ENCODE data around the gene CAMTA1.

CAMTA1 gene

GRCh38 chr1:7341145-7341905 lies 556.1 kb downstream of the CAMTA1 start:
- no peak overlapping the region for H3K4me3 ChIP-seq (ENCODE audit: low read depth, low read length)
- peak; percentile 43 for DNase-seq (ENCODE audit: low read depth)

GRCh38 chr1:7343882-7344281 lies 558.6 kb downstream of the CAMTA1 start:
- no peak overlapping the region for H3K4me3 ChIP-seq (ENCODE audit: low read depth, low read length)
- no peak for DNase-seq (ENCODE audit: low read depth)

- H3K4me3 ChIP-seq (ENCODE audit: low read depth, low read length): no peak overlapping the region
- DNase-seq (ENCODE audit: low read depth): no peak
Observed at GRCh38 chr1:7344299-7344698, 559.0 kb downstream of the CAMTA1 start.

GRCh38 chr1:7345516-7345915 lies 560.3 kb downstream of the CAMTA1 start:
- DNase-seq (ENCODE audit: low read depth): no peak
- H3K4me3 ChIP-seq (ENCODE audit: low read depth, low read length): no peak overlapping the region

- H3K4me3 ChIP-seq (ENCODE audit: low read depth, low read length): no peak overlapping the region
- no peak for DNase-seq (ENCODE audit: low read depth)
Observed at GRCh38 chr1:7346070-7346596, 560.9 kb downstream of the CAMTA1 start.

- H3K4me3 ChIP-seq (ENCODE audit: low read depth, low read length): no peak overlapping the region
- DNase-seq (ENCODE audit: low read depth): no peak
Observed at GRCh38 chr1:7346600-7347570, 561.6 kb downstream of the CAMTA1 start.

- no peak for DNase-seq (ENCODE audit: low read depth)
- no peak overlapping the region for H3K4me3 ChIP-seq (ENCODE audit: low read depth, low read length)
Observed at GRCh38 chr1:7348073-7348472, 562.8 kb downstream of the CAMTA1 start.

GRCh38 chr1:7348580-7348979 lies 563.3 kb downstream of the CAMTA1 start:
- no peak overlapping the region for H3K4me3 ChIP-seq (ENCODE audit: low read depth, low read length)
- no peak for DNase-seq (ENCODE audit: low read depth)

GRCh38 chr1:7350804-7351203 lies 565.5 kb downstream of the CAMTA1 start:
- no peak for DNase-seq (ENCODE audit: low read depth)
- H3K4me3 ChIP-seq (ENCODE audit: low read depth, low read length): no peak overlapping the region

GRCh38 chr1:7351649-7352048 lies 566.4 kb downstream of the CAMTA1 start:
- DNase-seq (ENCODE audit: low read depth): no peak
- H3K4me3 ChIP-seq (ENCODE audit: low read depth, low read length): no peak overlapping the region

- no peak for DNase-seq (ENCODE audit: low read depth)
- no peak overlapping the region for H3K4me3 ChIP-seq (ENCODE audit: low read depth, low read length)
Observed at GRCh38 chr1:7352364-7352763, 567.1 kb downstream of the CAMTA1 start.

- DNase-seq (ENCODE audit: low read depth): no peak
Observed at GRCh38 chr1:7352974-7353373, 567.7 kb downstream of the CAMTA1 start.

GRCh38 chr1:7355646-7356045 lies 570.4 kb downstream of the CAMTA1 start:
- DNase-seq (ENCODE audit: low read depth): no peak
- H3K4me3 ChIP-seq (ENCODE audit: low read depth, low read length): no peak overlapping the region

More at GRCh38 chr1:7352974-7353373, 567.7 kb downstream of the CAMTA1 start:
- no peak overlapping the region for H3K4me3 ChIP-seq (ENCODE audit: low read depth, low read length)

GRCh38 chr1:7356079-7356478 lies 570.8 kb downstream of the CAMTA1 start:
- no peak overlapping the region for H3K4me3 ChIP-seq (ENCODE audit: low read depth, low read length)

GRCh38 chr1:7358425-7358824 lies 573.2 kb downstream of the CAMTA1 start:
- H3K4me3 ChIP-seq (ENCODE audit: low read depth, low read length): no peak overlapping the region
- no peak for DNase-seq (ENCODE audit: low read depth)

More at GRCh38 chr1:7356079-7356478, 570.8 kb downstream of the CAMTA1 start:
- DNase-seq (ENCODE audit: low read depth): no peak

- no peak for DNase-seq (ENCODE audit: low read depth)
- H3K4me3 ChIP-seq (ENCODE audit: low read depth, low read length): no peak overlapping the region
Observed at GRCh38 chr1:7360526-7360925, 575.3 kb downstream of the CAMTA1 start.

GRCh38 chr1:7362947-7363346 lies 577.7 kb downstream of the CAMTA1 start:
- no peak for DNase-seq (ENCODE audit: low read depth)
- no peak overlapping the region for H3K4me3 ChIP-seq (ENCODE audit: low read depth, low read length)

GRCh38 chr1:7363450-7363849 lies 578.2 kb downstream of the CAMTA1 start:
- DNase-seq (ENCODE audit: low read depth): no peak
- no peak overlapping the region for H3K4me3 ChIP-seq (ENCODE audit: low read depth, low read length)

GRCh38 chr1:7365706-7366105 lies 580.5 kb downstream of the CAMTA1 start:
- no peak for DNase-seq (ENCODE audit: low read depth)

GRCh38 chr1:7366286-7366954 lies 581.2 kb downstream of the CAMTA1 start:
- H3K4me3 ChIP-seq (ENCODE audit: low read depth, low read length): no peak overlapping the region
- no peak for DNase-seq (ENCODE audit: low read depth)

More at GRCh38 chr1:7365706-7366105, 580.5 kb downstream of the CAMTA1 start:
- no peak overlapping the region for H3K4me3 ChIP-seq (ENCODE audit: low read depth, low read length)
